ENCODE measurements around the gene TMEM163.

The TMEM163 gene

GRCh38 chr2:134407154-134407890 lies 311.5 kb downstream of the TMEM163 start:
- no peak for DNase-seq (ENCODE audit: low read depth)

GRCh38 chr2:134406736-134407135 lies 312.1 kb downstream of the TMEM163 start:
- no peak for DNase-seq (ENCODE audit: low read depth)

DNA sequence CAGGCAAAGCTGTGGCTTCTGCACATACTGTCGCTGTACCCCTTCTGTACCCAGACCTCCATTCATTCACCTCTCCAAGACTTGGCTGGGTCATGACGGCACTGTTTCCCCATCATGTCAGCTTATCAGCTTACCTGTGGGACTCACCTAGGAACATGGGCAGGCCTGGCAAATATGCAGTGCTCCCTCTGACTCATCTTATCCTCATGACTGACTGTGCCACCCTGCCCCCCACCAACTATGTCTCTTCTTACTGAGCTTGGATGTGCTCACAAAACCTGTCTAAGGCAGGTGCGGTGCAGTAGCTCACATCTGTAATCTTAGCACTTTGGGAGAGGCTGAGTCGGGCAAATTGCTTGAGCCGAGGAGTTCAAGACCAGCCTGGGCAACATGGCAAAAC lies 312.5 kb downstream of the TMEM163 start:
- no peak for DNase-seq (ENCODE audit: low read depth)
